Measurements from ENCODE around the gene SLC14A1.

DNA sequence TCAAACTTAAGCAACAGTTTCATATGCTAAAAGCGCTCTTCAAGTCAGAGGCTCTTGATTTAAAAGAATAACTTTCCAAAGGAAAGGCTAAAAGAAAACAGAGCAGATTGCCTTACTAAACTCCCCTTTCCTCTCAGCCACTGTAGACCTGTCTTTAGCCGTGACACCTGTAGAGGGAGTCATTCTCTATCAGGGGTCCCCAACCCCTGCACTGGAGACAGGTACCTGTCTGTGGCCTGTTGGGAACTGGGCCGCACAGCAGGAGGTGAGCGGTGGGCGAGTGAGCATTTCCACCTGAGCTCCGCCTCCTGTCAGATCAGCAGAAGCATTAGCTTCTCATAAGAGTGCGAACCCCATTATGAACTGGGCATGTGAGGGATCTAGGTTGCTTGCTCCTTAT lies 9.6 kb downstream of the SLC14A1 start:
- TF ChIP-seq POLR2A (IDR thresholded peaks at IDR 0.05): no peak
- TF ChIP-seq, protein P1, sequence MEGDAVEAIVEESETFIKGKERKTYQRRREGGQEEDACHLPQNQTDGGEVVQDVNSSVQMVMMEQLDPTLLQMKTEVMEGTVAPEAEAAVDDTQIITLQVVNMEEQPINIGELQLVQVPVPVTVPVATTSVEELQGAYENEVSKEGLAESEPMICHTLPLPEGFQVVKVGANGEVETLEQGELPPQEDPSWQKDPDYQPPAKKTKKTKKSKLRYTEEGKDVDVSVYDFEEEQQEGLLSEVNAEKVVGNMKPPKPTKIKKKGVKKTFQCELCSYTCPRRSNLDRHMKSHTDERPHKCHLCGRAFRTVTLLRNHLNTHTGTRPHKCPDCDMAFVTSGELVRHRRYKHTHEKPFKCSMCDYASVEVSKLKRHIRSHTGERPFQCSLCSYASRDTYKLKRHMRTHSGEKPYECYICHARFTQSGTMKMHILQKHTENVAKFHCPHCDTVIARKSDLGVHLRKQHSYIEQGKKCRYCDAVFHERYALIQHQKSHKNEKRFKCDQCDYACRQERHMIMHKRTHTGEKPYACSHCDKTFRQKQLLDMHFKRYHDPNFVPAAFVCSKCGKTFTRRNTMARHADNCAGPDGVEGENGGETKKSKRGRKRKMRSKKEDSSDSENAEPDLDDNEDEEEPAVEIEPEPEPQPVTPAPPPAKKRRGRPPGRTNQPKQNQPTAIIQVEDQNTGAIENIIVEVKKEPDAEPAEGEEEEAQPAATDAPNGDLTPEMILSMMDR (IDR thresholded peaks at IDR 0.05): no peak
- no peak for TF ChIP-seq POLR2AphosphoS5 (IDR thresholded peaks at IDR 0.05)

Measured in breast epithelium (tissue), 3 donors.